ENCODE measurements around the gene DUS1L.

Gene DUS1L

GRCh38 chr17:82028966-82029365, 36.6 kb downstream of the DUS1L start:
- Histone ChIP-seq H3K36me3 (replicated peaks) (no peaks in the 10 kb centered on the region), H3K27me3 (replicated peaks) (no peaks in the 10 kb centered on the region), H3K4me3 (ENCODE audit: low read depth, low read length) (no peak overlapping the region), H3K27ac (no peak overlapping the region)
- no peak for DNase-seq
- in situ Hi-C loops (cut with HindIII; ENCODE audit: low pct_ligation_motif_present, low sequenced_read_pairs): no loop called here
- TF ChIP-seq CTCF (IDR thresholded peaks at IDR 0.05; ENCODE audit: low read depth, low read length, missing control alignments): no peak

- in situ Hi-C loops (cut with HindIII; ENCODE audit: low pct_ligation_motif_present, low sequenced_read_pairs): no loop called here
- H3K36me3 ChIP-seq (replicated peaks): no peaks in the 10 kb centered on the region
- no peak overlapping the region for H3K4me3 ChIP-seq (ENCODE audit: low read depth, low read length)
- no peak for DNase-seq
- no peak overlapping the region for H3K27ac ChIP-seq
- H3K27me3 ChIP-seq (replicated peaks): no peaks in the 10 kb centered on the region
- TF ChIP-seq CTCF (IDR thresholded peaks at IDR 0.05; ENCODE audit: low read depth, low read length, missing control alignments): no peak
Measured at GRCh38 chr17:82028246-82028645, 37.4 kb downstream of the DUS1L start.

- Histone ChIP-seq H3K36me3 (replicated peaks) (no peaks in the 10 kb centered on the region), H3K27ac (no peak overlapping the region), H3K27me3 (replicated peaks) (no peaks in the 10 kb centered on the region), H3K4me3 (ENCODE audit: low read depth, low read length) (no peak overlapping the region)
- DNase-seq: no peak
- TF ChIP-seq CTCF (IDR thresholded peaks at IDR 0.05; ENCODE audit: low read depth, low read length, missing control alignments): no peak
- in situ Hi-C loops (cut with HindIII; ENCODE audit: low pct_ligation_motif_present, low sequenced_read_pairs): no loop called here
Measured at GRCh38 chr17:82025401-82026107, 40.0 kb downstream of the DUS1L start.

- Histone ChIP-seq H3K27ac (no peak overlapping the region), H3K36me3 (replicated peaks) (no peaks in the 10 kb centered on the region), H3K4me3 (ENCODE audit: low read depth, low read length) (no peak overlapping the region), H3K27me3 (replicated peaks) (no peaks in the 10 kb centered on the region)
- in situ Hi-C loops (cut with HindIII; ENCODE audit: low pct_ligation_motif_present, low sequenced_read_pairs): no loop called here
- DNase-seq: no peak
- TF ChIP-seq CTCF (IDR thresholded peaks at IDR 0.05; ENCODE audit: low read depth, low read length, missing control alignments): no peak
Measured at GRCh38 chr17:82024859-82025258, 40.7 kb downstream of the DUS1L start.

GRCh38 chr17:82023447-82024241, 42.0 kb downstream of the DUS1L start:
- Histone ChIP-seq H3K27ac (no peak overlapping the region), H3K4me3 (ENCODE audit: low read depth, low read length) (peak overlapping the region; percentile 72), H3K36me3 (replicated peaks) (no peaks in the 10 kb centered on the region), H3K27me3 (replicated peaks) (no peaks in the 10 kb centered on the region)
- no peak for DNase-seq
- in situ Hi-C loops (cut with HindIII; ENCODE audit: low pct_ligation_motif_present, low sequenced_read_pairs): no loop called here
- no peak for TF ChIP-seq CTCF (IDR thresholded peaks at IDR 0.05; ENCODE audit: low read depth, low read length, missing control alignments)
